GM11168 (cell line): ENCODE data around the gene ANKRD11.

ENCODE experiments used
- in situ Hi-C: fragments of 300-500 bp; cut with MboI; formaldehyde crosslinking; loops from one replicate; pipeline ENCODE4 v1.12.0; 2022; ENCODE audit warnings: low sequenced_read_pairs; ENCODE audit not compliant: unreplicated experiment

ANKRD11 gene

DNA sequence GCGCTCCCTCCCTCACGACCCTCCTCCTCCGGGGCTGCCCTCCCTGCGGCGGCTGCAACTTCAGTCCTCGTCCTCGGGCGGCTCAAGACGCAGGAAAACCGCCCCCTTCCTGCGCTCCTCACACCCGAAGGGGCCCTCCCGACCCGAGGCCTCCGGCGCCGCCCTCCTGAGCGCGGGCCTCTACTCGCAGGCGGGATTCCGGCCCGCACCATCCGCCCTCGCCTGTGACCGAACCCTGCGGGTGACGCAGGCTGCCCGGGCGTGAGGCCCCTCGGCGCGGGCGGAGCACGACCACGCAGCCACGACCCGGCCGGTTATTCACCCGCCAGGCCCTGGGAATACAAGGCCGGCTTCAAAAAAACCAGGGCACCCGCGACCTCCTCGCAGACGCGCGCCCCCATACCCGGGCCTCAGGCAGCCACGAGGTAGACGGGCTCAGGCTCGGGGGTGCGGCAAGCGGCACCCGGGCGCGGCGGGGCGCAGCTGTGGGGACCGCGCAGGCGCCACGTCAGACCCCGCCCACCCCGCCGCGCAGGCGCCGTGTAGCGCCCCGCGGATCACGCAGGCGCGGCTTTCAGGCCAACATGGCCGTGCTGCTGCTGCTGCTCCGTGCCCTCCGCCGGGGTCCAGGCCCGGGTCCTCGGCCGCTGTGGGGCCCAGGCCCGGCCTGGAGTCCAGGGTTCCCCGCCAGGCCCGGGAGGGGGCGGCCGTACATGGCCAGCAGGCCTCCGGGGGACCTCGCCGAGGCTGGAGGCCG is 17.7 kb upstream of the ANKRD11 start, which contains the start of gene SPG7:
SPG7 (plus strand) TSS at position 570 of the 757 bp plus-strand sequence; CDS start at position 585, 15 bp downstream.
- in situ Hi-C loops: no loop called here

DNA sequence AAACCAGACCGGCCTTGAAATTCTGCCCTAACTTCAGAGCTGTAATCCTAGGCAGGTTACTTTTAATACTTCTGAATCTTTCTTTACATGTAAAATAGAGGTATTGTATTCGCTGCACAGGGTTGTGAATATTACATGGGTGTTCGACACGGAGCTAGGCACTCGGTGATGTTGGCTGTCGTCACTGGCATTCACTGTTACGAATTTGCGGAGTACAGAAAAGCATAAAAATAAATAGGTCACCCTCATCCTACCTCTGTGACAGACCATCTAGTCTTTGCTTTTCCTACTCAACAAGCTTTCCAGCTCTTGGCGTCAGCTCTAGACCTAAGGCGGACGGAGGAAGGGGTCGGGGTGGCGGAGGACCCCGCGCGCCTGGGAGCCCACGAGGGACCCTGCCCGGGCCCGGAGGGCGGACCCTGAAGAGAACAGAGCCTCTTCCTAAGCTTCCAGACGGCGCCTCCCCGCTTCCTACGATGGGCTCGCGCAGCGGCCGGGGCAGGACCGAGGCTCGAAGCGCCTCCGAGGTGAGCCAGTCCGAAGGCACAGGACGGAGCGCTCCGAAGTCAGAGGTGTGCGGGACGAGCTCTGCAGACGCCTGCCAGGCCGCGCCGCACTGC is 17.0 kb upstream of the ANKRD11 start:
- in situ Hi-C loops: no loop called here

GRCh38 chr16:89506791-89507191 is 16.4 kb upstream of the ANKRD11 start:
- in situ Hi-C loops: no loop called here

- in situ Hi-C loops: no loop called here
Observed at GRCh38 chr16:89506113-89506504, 15.7 kb upstream of the ANKRD11 start.

DNA sequence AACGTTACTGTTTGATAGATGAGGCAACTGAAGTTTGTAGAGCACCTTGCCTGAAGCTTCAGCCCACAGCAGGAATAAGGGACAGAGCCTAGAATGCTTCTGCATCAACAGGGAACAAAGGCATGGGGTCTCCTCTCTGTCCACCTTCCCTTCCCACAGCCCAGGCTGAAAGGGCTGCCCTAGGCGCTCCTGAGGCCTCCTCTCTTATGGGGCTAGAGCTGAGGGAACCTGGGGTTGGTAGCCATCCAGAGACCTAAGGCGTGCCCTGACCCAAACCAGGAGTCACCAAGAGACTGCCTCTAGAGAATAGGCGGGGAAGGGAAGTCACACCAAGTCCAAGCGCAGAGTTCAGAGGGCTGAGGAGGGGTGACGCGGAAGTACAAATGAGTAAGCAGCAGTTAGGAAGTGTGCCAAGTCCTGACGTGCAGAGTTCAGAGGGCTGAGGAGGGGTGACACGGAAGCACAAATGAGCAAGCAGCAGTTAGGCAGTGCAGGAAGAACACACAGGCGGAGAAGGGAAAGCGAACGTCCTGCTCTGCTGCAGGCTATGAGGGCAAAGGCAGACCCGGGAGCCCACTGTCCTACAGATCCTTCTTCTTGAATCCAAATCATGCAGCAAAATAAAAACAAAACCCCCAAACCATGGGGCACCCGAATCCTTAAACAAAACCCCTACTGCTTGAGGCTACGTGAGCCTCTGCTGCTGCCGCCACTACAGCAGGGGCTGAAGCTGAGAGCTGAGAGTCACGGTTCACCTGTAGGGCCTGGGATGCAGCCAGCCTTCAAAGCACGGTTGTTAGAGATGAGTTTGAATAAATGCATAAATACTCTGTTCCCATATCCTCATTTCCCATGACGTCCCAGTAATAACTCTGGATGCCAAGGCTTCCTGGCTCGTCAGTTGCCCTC is 15.1 kb upstream of the ANKRD11 start:
- in situ Hi-C loops: no loop called here

DNA sequence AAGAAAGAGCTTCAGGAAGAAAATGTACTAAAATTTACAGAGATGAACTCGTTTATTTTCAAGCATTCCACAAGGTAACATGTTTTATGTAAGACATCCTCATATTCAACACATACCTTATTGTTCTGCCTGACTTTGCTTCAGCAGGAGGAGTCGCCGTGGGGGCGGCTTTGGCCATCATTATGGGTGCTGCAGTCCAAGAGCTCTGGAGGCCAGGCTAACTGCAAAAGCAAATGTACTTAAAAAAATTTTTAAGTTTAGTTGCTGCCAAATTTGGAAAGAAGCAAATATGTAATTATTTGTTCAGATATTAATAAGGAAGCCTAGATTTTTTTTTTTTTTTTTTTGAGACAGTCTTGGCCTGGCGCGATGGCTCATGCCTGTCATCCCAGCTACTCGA is 13.7 kb upstream of the ANKRD11 start:
- in situ Hi-C loops: no loop called here

GRCh38 chr16:89502081-89502843 is 11.9 kb upstream of the ANKRD11 start:
- in situ Hi-C loops: no loop called here

DNA sequence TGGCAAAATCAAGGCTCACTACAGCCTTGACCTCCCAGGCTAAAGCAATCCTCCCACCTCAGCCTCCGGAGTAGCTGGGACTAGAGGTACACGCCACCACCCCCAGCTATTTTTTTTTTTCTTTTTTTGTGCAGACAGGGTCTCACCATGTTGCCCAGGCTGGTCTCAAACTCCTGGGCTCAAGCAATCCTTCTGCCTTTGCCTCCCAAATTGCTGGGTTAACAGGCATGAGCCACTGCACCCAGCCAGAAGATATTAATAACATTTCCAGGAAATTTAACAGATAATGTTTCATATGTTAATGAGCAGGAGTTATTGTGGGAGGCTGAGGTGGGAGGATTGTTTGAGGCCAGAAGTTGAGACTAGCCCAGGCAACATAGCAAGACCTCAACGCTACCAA is 9.4 kb upstream of the ANKRD11 start:
- in situ Hi-C loops: loop anchor here (10.0 kb wide), 1 partner anchor 185 kb away; no protein-coding TSS in a partner anchor

DNA sequence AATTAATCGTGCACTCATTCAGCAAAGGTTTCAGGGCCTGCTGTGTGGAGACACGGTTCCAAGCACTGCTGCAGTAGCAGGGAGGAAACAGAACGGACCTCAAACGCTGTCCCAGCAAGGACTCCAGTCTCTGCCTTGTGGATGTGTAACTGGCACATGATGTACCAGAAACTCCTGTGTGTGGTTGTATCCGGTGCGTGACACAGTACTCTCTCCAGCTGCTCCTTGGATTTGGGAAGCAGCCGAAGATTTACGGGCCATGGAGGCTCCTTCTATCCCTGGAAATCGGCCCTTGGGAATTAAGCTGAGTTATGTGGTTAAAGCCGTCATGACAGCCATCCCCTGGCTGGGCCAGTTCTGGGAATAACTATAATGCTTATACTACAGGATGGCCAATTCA is 8.5 kb upstream of the ANKRD11 start:
- in situ Hi-C loops: loop anchor here (10.0 kb wide), 1 partner anchor 184 kb away; no protein-coding TSS in a partner anchor

DNA sequence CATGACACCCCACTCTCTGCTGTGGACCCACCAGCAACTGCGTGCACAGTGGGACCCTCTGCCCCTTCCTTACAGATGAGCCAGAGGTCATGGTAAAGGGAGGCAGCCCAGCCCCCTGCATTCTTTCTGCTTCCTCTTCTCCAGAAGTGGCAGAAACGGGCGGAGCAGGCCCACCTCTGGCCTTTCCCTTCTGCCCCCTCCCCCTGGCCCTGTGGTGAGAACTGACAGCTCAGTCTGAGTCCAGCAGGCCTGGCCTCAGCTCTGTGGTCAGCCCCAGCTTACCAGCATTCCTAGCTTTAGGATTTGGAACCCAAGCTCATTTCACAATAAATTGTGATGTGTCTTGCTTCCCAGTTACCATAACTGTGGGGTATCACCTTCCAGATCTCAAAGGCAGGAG is 4.8 kb upstream of the ANKRD11 start:
- in situ Hi-C loops: loop anchor here (10.0 kb wide), 1 partner anchor 180 kb away; no protein-coding TSS in a partner anchor

- in situ Hi-C loops: loop anchor here (10.0 kb wide), 1 partner anchor 179 kb away; no protein-coding TSS in a partner anchor
Observed at GRCh38 chr16:89493776-89494175, 3.4 kb upstream of the ANKRD11 start.

- in situ Hi-C loops: loop anchor here (10.0 kb wide), 1 partner anchor 177 kb away; no protein-coding TSS in a partner anchor
Observed at GRCh38 chr16:89491974-89492687, 1.8 kb upstream of the ANKRD11 start.

DNA sequence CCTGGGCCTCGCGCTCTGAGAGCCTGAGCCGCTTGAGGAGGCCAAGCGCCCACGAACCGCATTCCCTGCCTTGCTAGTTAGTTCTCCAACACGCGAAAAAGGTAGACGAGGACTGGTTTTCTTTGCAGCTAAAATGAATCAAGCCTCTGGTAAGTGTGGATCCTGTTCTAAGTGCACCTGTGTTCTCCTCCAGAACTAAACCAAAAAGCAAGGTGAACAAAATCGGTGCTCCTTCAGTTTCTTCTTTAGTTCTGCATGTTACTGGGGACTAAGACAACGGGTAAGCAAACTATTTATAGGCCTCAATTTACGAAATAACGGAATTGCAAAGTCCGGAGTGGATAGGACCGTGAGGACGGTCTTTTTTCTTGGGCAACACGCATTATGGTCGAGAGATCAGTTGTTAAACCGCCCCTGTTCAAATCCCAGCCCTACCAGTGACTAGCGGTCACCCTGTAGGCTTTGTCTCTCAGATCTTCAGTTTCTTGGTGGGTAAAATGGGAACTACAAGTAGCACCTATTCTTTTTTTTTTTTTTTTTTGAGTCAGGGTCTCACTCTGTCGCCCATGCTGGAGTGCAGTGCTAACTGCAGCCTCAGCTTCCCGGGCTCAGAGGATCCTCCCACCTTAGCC is 993 bp upstream of the ANKRD11 start:
- in situ Hi-C loops: loop anchor here (10.0 kb wide), 1 partner anchor 177 kb away; no protein-coding TSS in a partner anchor

DNA sequence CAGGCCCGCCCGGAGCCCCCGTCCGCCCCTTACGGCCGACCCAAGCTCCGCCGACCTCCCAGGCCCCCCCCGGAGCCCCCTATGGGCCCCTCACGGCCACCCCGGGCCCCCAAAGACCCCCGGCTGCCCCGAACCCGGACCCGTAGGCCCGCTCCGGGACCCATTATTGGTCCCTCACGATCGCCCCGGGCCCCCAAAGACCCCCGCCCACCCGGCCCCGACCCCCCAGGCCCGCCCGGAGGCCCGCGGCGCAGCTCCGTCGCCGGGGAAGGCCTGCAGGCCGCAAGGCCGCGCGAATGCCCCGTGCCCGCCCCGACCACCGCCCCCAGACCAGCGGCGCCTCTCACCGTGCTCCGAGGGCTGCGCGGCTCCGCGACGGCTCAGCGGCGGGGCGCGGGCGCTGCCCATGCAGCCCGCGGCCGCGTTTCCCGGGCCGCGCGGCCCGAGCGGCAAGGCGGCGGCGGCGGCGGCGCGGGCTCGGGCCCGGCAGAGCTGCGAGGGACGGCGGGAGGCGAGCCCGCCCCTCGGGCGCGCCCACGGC is 393 bp downstream of the ANKRD11 start:
- in situ Hi-C loops: loop anchor here (10.0 kb wide), 2 partner anchors 155 to 175 kb away; no protein-coding TSS in a partner anchor

DNA sequence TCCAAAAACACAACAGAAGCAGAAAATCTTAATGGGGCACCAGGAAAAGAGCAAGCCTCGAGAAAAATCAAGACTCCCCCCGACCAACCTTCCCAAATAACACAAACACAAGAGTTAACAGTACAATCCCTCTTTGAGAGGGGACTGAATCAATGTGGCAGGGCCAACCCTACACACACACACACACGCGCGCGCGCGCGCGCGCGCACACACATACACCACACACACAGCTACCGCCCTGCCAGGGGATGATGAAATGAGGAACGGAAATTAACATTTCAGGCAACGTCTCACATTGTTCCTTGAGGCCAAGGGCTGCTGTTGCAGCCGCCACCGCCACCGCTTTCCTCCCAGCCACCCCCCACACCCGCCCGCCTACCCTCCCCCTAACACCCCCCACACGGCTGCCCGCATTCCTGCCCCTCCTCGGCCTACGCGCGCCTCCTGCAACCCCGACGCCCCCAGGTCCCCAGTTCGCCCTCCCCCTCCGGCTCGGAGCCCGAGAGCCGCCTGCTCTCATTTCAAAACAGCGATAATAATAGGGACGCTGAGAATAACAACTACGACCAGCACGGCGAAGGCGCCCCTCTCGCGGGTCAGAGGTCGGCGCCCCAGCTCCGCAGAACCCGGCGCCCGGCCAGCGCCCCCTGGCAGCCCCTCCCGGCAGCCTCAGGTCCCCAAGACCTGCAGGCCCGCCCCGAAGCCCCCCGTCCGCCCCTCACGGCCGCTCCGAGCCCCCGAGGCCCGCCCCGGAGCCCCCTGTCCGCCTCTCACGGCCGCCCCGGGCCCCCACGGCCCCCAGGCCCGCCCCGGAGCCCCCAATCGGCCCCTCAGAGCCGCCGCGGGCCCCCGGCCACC is 1.1 kb downstream of the ANKRD11 start:
- in situ Hi-C loops: loop anchor here (10.0 kb wide), 1 partner anchor 154 kb away; no protein-coding TSS in a partner anchor

GRCh38 chr16:89485701-89486246 is 4.6 kb downstream of the ANKRD11 start:
- in situ Hi-C loops: loop anchor here (10.0 kb wide), 1 partner anchor 151 kb away; no protein-coding TSS in a partner anchor
